Measurements from ENCODE around the gene PHKG1.
"Not testable (repeated sequence)": the region's sequence is repeated elsewhere in the genome, so short reads cannot be mapped to it uniquely, and the experiment has no call there.

The PHKG1 gene

DNA sequence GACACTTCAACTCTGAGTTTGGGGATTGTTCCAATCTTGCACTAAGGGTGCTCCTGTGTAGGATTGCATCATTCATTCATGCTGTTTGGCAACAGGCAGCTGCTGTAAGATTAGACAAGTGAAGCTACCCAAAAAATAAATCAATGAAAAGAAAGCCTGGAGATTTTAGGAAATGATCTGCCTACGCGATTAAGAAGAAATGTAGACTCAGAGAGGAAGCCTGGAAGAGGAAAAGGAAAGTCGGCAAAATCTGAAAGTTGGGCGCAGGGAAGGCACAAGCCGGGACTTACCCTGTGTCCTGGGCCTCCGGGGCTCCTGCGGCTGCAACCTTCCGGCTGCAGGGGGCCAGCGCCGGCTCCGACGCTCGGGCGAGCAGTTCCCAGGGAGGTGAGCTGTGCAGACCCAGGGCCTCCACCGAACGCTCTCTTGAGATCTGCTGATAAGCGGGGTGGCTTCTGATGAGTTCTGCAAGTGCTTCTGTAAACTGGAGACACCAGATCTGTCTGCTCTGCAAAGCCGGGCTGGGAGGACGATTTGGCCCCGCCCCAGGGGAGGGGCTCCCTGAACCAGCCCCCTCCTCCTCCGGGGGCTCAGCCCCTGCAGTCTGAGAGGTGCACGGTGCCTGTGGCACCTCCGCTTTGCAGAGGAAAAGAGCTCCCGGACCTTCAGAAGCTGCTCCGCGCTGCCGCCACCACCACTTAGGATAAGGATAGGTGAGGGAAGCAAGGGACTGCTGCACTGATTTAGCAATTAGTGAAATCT, 58.9 kb downstream of the PHKG1 start:
- peak; percentile 78 for DNase-seq

DNA sequence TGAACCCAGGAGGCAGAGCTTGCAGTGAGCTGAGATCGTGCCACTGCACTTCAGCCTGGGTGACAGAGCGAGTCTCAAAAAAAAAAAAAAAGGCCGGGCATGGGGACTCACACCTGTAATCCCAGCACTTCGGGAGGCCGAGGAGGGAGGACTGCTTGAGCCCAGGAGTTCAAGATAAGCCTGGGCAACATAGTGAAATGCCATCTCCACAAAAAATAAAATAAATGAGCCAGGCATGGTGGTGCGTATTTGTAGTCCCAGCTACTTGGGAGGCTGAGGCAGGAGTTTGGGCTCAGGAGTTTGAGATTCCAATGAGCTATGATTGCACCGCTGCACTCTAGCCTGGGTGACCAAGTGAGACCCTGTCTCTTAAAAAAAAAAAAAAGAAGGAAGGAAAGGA, 60.2 kb downstream of the PHKG1 start:
- not testable (repeated sequence) for DNase-seq

DNA sequence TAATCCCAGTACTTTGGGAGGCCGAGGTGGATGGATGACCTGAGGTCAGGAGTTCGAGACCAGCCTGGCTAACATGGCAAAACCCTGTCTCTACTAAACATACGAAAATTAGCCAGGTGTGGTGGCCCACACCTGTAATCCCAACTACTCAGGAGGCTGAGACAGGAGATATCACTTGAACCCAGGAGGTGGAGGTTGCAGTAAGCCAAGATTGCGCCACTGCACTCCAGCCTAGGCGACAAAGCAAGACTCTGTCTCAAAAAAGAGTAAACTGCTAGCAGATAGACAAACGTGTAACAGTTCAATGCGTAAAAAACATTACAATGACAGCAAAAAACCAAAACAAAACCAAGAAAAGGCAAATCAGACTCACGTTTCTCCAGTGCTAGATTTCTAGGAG, 61.2 kb downstream of the PHKG1 start:
- not testable (repeated sequence) for DNase-seq

- no peak for DNase-seq
These were observed 62.4 kb downstream of the PHKG1 start for GRCh38 chr7:56030340-56030739.

All from CD4-positive, alpha-beta T cell treated with Interleukin-10 for 1 hour (primary cell).